ELF-1 (cell line): Measurements from ENCODE around the gene SHROOM3.

ENCODE experiments used
- DNase-seq: peaks from one replicate; pipeline ENCODE4 v3.0.0-alpha.2; 2016; ENCODE audit warnings: low read depth, low spot score

Gene SHROOM3

GRCh38 chr4:76809594-76810305, 374.7 kb downstream of the SHROOM3 start:
- no peak for DNase-seq

DNA sequence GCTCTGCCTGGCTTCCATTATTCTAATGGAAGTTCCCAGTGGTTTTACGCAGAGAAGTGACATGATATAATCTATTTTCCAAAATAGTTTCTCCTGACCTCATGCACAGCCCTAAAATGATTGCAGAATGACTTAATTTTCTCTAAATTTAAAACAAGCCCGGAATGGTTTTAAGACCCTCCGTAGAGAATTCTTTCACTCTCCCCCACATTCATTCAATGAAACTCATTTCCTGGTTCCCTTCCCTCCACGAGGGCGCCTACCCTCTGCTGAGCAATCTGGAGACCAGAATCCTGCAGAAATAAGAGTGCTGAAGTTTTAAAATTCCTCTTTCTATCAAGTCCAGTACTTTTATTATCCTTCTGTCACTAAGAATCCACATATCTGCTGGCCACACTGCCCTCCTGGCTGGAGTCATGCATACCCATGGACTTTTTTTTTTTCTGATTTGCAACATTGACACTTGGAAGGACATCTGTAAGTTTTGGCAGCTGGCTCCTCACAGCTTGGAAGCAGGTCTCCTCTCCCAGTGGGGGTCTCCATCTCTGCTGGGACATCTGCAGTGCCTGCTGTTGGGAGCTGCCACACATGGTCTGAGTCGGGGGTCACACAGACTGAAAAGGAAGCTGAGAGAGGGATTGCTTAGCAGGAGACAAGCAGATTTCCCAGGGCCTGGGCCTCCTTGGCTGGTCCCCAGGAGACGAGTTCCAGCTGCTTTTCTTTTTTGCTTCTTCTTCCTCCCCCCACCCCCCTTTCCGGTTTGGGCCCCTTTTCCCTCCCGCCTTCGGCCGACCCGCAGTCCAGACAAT, 376.8 kb downstream of the SHROOM3 start:
- DNase-seq = no peak

GRCh38 chr4:76813070-76813469, 378.0 kb downstream of the SHROOM3 start:
- no peak for DNase-seq

DNA sequence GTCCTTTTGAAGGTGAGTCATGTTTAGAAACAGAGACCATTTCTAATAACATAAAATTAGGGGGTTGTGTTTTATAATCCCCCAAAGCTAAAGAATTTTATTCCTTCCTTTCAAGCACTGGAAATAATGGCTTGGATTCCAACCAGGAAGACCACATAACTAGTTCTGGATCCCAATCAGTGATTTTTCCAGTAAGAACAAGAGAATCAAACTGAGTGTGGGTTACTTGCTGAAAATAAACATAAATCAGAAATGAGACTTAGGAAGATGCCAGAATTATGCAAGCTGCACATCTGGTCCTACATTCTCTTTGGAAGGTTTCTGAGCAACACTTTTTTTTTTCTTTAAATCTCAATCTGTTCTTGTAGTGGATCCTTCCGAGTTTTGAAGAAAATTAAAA, 386.6 kb downstream of the SHROOM3 start:
- no peak for DNase-seq

- DNase-seq = no peak
Observed at GRCh38 chr4:76822303-76822702, 387.3 kb downstream of the SHROOM3 start.

DNA sequence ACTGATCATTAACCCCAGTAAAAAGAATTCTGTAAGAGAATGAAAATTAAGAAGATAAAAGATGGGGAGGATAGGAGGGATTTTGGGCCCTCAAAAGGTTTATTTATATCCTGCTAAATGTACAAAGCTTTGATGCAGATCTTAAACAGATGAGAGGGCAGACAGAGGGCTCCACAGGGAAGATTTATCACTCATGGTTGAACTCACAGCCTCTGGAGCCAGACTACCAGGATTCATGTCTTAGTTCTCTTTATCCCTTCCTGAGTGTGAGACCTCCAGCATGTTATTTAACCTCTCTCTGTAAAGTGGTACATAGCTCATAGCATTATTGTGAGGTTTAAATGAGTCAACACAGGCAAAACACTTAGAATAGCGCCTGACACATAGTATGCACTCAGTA, 388.5 kb downstream of the SHROOM3 start:
- no peak for DNase-seq

GRCh38 chr4:76830612-76830963, 395.6 kb downstream of the SHROOM3 start:
- DNase-seq = no peak

GRCh38 chr4:76830964-76831703, 396.1 kb downstream of the SHROOM3 start:
- peak; percentile 49 for DNase-seq

- DNase-seq = no peak
Observed at GRCh38 chr4:76831711-76832373, 396.8 kb downstream of the SHROOM3 start.
